SK-N-SH (cell line): ENCODE data around the gene SH3D21. TPM values are rescaled to one million over a fixed set of nuclear protein-coding genes. Genes with fewer than 3 reads are reported as not detected.
A peak's percentile ranks its signal among the peaks of the same experiment; 100 is the strongest.

Source experiments
- CTCF ChIA-PET: fragments of 300-600, 350-600 bp; formaldehyde crosslinking; extraction: SDS; loops from one replicate; lab custom pipeline; 2021; lab: Yijun Ruan, JAX
- POLR2A ChIA-PET: fragments of 350-600 bp; sonication (Branson Sonifier 250); formaldehyde crosslinking; extraction: SDS; loops from one replicate; lab custom pipeline; 2020; ENCODE audit warnings: antibody characterized with exemption, inconsistent platforms; lab: Yijun Ruan, JAX
- DNase-seq: peaks from one replicate; pipeline ENCODE4 v3.0.0; 2012
- H2AFZ ChIP-seq: fragments of 200-600 bp; sonication (generic); 2 replicates; pipeline ENCODE4 v1.8.1; 2016; ENCODE audit warnings: antibody characterized with exemption, mild to moderate bottlenecking, low read depth
- H3F3A ChIP-seq: fragments of 200-600 bp; sonication (generic); replicated peaks from 2 replicates; pipeline ENCODE3; 2016; ENCODE audit warnings: antibody characterized with exemption, mild to moderate bottlenecking; ENCODE audit not compliant: insufficient read depth
- H3K27ac ChIP-seq, 2 experiments: fragments of 200-500 bp in 1 of 2; fragments of 200-600 bp in 1 of 2; sonication (Bioruptor generic) in 1 of 2; sonication (generic), shearing (Covaris generic) in 1 of 2; 2 replicates each; pipeline versions ENCODE4 v1.5.1 to v1.6.1; 2014 to 2016; ENCODE audit warnings: low read depth in 2 of 2, inconsistent platforms in 1 of 2, low read length in 1 of 2, mild to moderate bottlenecking in 1 of 2, mixed read lengths in 1 of 2
- H3K27me3 ChIP-seq: fragments of 200-600 bp; sonication (generic), shearing (Covaris generic); 2 replicates; pipeline ENCODE4 v1.6.1; 2016; ENCODE audit warnings: mixed run types; ENCODE audit not compliant: insufficient read depth
- H3K36me3 ChIP-seq, 2 experiments: fragments of 200-500 bp in 1 of 2; fragments of 200-600 bp in 1 of 2; sonication (Bioruptor generic) in 1 of 2; sonication (generic) in 1 of 2; replicated peaks in 1 of 2; 2 replicates each; pipeline versions ENCODE3 to v1.5.1; 2014 to 2016; ENCODE audit warnings: low read length in 1 of 2, mild to moderate bottlenecking in 1 of 2; ENCODE audit not compliant: insufficient read depth in 2 of 2, control insufficient read depth in 1 of 2
- H3K4me1 ChIP-seq, 2 experiments: fragments of 200-500 bp in 1 of 2; fragments of 200-600 bp in 1 of 2; sonication (Bioruptor generic) in 1 of 2; sonication (generic), shearing (Covaris generic) in 1 of 2; 2 replicates each; pipeline versions ENCODE4 v1.5.1 to v1.6.1; 2014 to 2016; ENCODE audit warnings: low read depth in 1 of 2, low read length in 1 of 2, mixed run types in 1 of 2; ENCODE audit not compliant: insufficient read depth in 2 of 2, control insufficient read depth in 1 of 2
- H3K4me2 ChIP-seq: fragments of 200-600 bp; sonication (generic), shearing (Covaris generic); 2 replicates; pipeline ENCODE4 v1.6.1; 2017; ENCODE audit warnings: mixed run types
- H3K4me3 ChIP-seq, 2 experiments: fragments of 200-500 bp in 1 of 2; fragments of 200-600 bp in 1 of 2; sonication (Bioruptor generic) in 1 of 2; sonication (generic), shearing (Covaris generic) in 1 of 2; 2 replicates each; pipeline versions ENCODE4 v1.5.1 to v1.8.1; 2014 to 2016; ENCODE audit warnings: low read depth in 2 of 2, inconsistent platforms in 1 of 2, low read length in 1 of 2, mild to moderate bottlenecking in 1 of 2, mixed read lengths in 1 of 2, moderate library complexity in 1 of 2
- H3K79me2 ChIP-seq: fragments of 200-600 bp; sonication (generic); 2 replicates; pipeline ENCODE4 v1.8.1; 2017; ENCODE audit warnings: mild to moderate bottlenecking; ENCODE audit not compliant: insufficient read depth
- H3K9ac ChIP-seq: fragments of 200-600 bp; sonication (generic); 2 replicates; pipeline ENCODE4 v1.6.1; 2017; ENCODE audit warnings: mixed run types
- H3K9me2 ChIP-seq: fragments of 200-600 bp; sonication (generic); 2 replicates; pipeline ENCODE4 v1.6.1; 2017; ENCODE audit warnings: mixed run types
- H3K9me3 ChIP-seq: fragments of 200-600 bp; sonication (generic); 2 replicates; pipeline ENCODE4 v1.6.1; 2017; ENCODE audit warnings: mixed run types, mild to moderate bottlenecking, moderate library complexity
- H4K20me1 ChIP-seq: fragments of 200-600 bp; sonication (generic); 2 replicates; pipeline ENCODE4 v1.6.1; 2017; ENCODE audit warnings: mild to moderate bottlenecking, mixed run types; ENCODE audit not compliant: insufficient read depth
- CTCF ChIP-seq: fragments of 200-600 bp; sonication (generic); IDR thresholded peaks from 2 replicates; pipeline ENCODE4 v1.6.1; 2017; ENCODE audit warnings: antibody characterized with exemption, mild to moderate bottlenecking, moderate library complexity
- EP300 ChIP-seq, 2 experiments: IDR thresholded peaks; 2 replicates each; pipeline versions ENCODE4 v1.4.0 to v1.6.1; 2012; ENCODE audit warnings: borderline replicate concordance in 1 of 2, low read depth in 1 of 2, low read length in 1 of 2
- EZH2phosphoT487 ChIP-seq: fragments of 200-600 bp; sonication (generic); IDR thresholded peaks from 2 replicates; pipeline ENCODE4 v1.6.1; 2017; ENCODE audit warnings: low read depth, mixed run types, mild to moderate bottlenecking, antibody characterized with exemption, moderate library complexity, borderline replicate concordance
- FOSL2 ChIP-seq: IDR thresholded peaks from 2 replicates; pipeline ENCODE4 v1.4.0; 2012; ENCODE audit warnings: low read depth, mild to moderate bottlenecking, moderate library complexity, borderline replicate concordance
- FOXM1 ChIP-seq: IDR thresholded peaks from 2 replicates; pipeline ENCODE4 v1.4.0; 2012; ENCODE audit warnings: low read depth, mild to moderate bottlenecking
- JUND ChIP-seq: IDR thresholded peaks from 2 replicates; pipeline ENCODE4 v1.4.0; 2012
- MAX ChIP-seq: IDR thresholded peaks from 2 replicates; pipeline ENCODE4 v1.4.0; 2012; ENCODE audit warnings: low read depth
- NFIC ChIP-seq: IDR thresholded peaks from 2 replicates; pipeline ENCODE4 v1.4.0; 2012; ENCODE audit warnings: borderline replicate concordance
- NRF1 ChIP-seq: IDR thresholded peaks from 2 replicates; pipeline ENCODE4 v1.6.1; 2012; ENCODE audit warnings: low read depth, mild to moderate bottlenecking, low read length
- PBX3 ChIP-seq: IDR thresholded peaks from 2 replicates; pipeline ENCODE4; 2012
- RAD21 ChIP-seq: IDR thresholded peaks from 2 replicates; pipeline ENCODE4 v1.6.1; 2012; ENCODE audit warnings: mild to moderate bottlenecking, low read length
- REST ChIP-seq: IDR thresholded peaks from 2 replicates; pipeline ENCODE4 v1.6.1; 2012; ENCODE audit warnings: mild to moderate bottlenecking, low read depth, low read length, moderate library complexity
- RFX5 ChIP-seq: IDR thresholded peaks from 2 replicates; pipeline ENCODE4 v1.6.1; 2012; ENCODE audit warnings: mild to moderate bottlenecking, improper control_type of control experiment, low read length
- SIN3A ChIP-seq: IDR thresholded peaks from 2 replicates; pipeline ENCODE4 v1.6.1; 2012; ENCODE audit warnings: low read depth, mild to moderate bottlenecking, low read length, moderate library complexity, borderline replicate concordance
- SMC3 ChIP-seq: IDR thresholded peaks from 2 replicates; pipeline ENCODE4 v1.6.1; 2012; ENCODE audit warnings: low read depth, low read length, improper control_type of control experiment
- TAF1 ChIP-seq: IDR thresholded peaks from 2 replicates; pipeline ENCODE4 v1.6.1; 2012; ENCODE audit warnings: low read depth, mild to moderate bottlenecking, low read length, moderate library complexity, borderline replicate concordance
- YY1 ChIP-seq: IDR thresholded peaks from 2 replicates; pipeline ENCODE4 v1.4.0; 2012; ENCODE audit warnings: low read depth, mild to moderate bottlenecking
- WGBS: methylation state at CpG from one replicate; pipeline ENCODE4 v1.1.6; 2017; ENCODE audit warnings: low lambda C conversion rate; 5-methylcytosine and 5-hydroxymethylcytosine counted together
- polyA plus RNA-seq, 3 experiments: library from polyadenylated mRNA; depleted of rRNA; stranded (reverse); fragments of >200 nt; gene quantifications; 2 replicates each; pipeline ENCODE4 v1.2.3, GENCODE V29; 2012

SH3D21 gene
- polyA plus RNA-seq, 1 of the 3 experiments (the other 2 are of a cell fraction), result 1.6 TPM

- POLR2A ChIA-PET, result interaction anchor here (0.6 to 0.9 kb wide), 2 partner anchors 33 to 100 kb away, joined by 3 read pairs; partner anchors contain the start of gene THRAP3
- H3K4me2 ChIP-seq, result peak overlapping the region; percentile 69; the same call in 1 of the 2 replicates
- no peak overlapping the region for H2AFZ ChIP-seq
Measured at GRCh38 chr1:36324353-36324703, 18.2 kb downstream of the SH3D21 start.

GRCh38 chr1:36326499-36326898, 20.3 kb downstream of the SH3D21 start:
- peaks cover 18% of the 10 kb centered on the region; the same call in 1 of the 2 replicates for H3K79me2 ChIP-seq
- no peak overlapping the region for H3K4me2 ChIP-seq
- CTCF ChIA-PET, result interaction anchor here (1.0 to 5.7 kb wide), 3 partner anchors 8 to 43 kb away, joined by 3 to 29 read pairs (median 3); no protein-coding TSS in a partner anchor
- no peaks in the 10 kb centered on the region for H3K9me3 ChIP-seq
- no peak for DNase-seq
- H3F3A ChIP-seq, result no peaks in the 10 kb centered on the region
- H3K36me3 ChIP-seq, result no peaks in the 10 kb centered on the region
- 96% methylated on average over 4 of the region's 6 CpGs for WGBS
- no peak overlapping the region for H3K27ac ChIP-seq
- no peak overlapping the region for H3K9ac ChIP-seq
- H3K27me3 ChIP-seq, result no peaks in the 10 kb centered on the region
- peaks cover 9 to 18% of the 10 kb centered on the region in 2 experiments; a peak in 1 of 4 replicates for H3K4me1 ChIP-seq
- H3K9me2 ChIP-seq, result no peaks in the 10 kb centered on the region
- H2AFZ ChIP-seq, result no peak overlapping the region
- H4K20me1 ChIP-seq, result 0 out of 2 replicates have a peak, but pooled peaks cover under 1% of the 10 kb centered on the region
- H3K4me3 ChIP-seq, result no peak overlapping the region
- POLR2A ChIA-PET, result no interaction called here
- TF ChIP-seq MAX (no peak), NFIC (no peak), CTCF (no peak), EP300 (IDR thresholded peaks at IDR 0.05; ENCODE audit: borderline replicate concordance in 1 of 2, low read depth in 1 of 2, low read length in 1 of 2) (no peak), EZH2phosphoT487 (no peak), SIN3A (no peak), RFX5 (no peak), SMC3 (no peak), YY1 (no peak), NRF1 (no peak), FOXM1 (no peak), JUND (no peak), RAD21 (no peak), PBX3 (no peak)

More at GRCh38 chr1:36324353-36324703, 18.2 kb downstream of the SH3D21 start:
- Histone ChIP-seq H3K4me3 (no peak overlapping the region), H3K79me2 (peaks cover 18% of the 10 kb centered on the region; the same call in 1 of the 2 replicates), H3K9me3 (no peaks in the 10 kb centered on the region), H4K20me1 (0 out of 2 replicates have a peak, but pooled peaks cover 3% of the 10 kb centered on the region), H3K27me3 (no peaks in the 10 kb centered on the region), H3K9ac (no peak overlapping the region), H3K27ac (no peak overlapping the region; a peak in 1 of 4 replicates), H3K4me1 (peaks cover 9 to 24% of the 10 kb centered on the region in 2 experiments; a peak in 1 of 4 replicates), H3K36me3 (peaks cover 0 to 6% of the 10 kb centered on the region in 2 experiments), H3F3A (peaks cover 5% of the 10 kb centered on the region), H3K9me2 (no peaks in the 10 kb centered on the region)
- no peak for TF ChIP-seq REST
- TF ChIP-seq TAF1, result no peak
- TF ChIP-seq FOSL2, result no peak
- peak; percentile 40 for DNase-seq
- CTCF ChIA-PET, result interaction anchor here (1.2 to 5.7 kb wide), 5 partner anchors 17 to 45 kb away, joined by 3 to 29 read pairs (median 6); no protein-coding TSS in a partner anchor
- 58% methylated on average over 5 of the region's 9 CpGs for WGBS
